ENCODE measurements around the gene MAS1. TPM values are rescaled to one million over a fixed set of nuclear protein-coding genes. Genes with fewer than 3 reads are reported as not detected.
"Not testable (repeated sequence)": the region's sequence is repeated elsewhere in the genome, so short reads cannot be mapped to it uniquely, and the experiment has no call there.

MAS1 gene
- polyA plus RNA-seq, 3 donors, result 0.01 to 0.04 (median 0.03) TPM

- DNase-seq, result no peak
These were observed 25.4 kb downstream of the MAS1 start for GRCh38 chr6:159916237-159916636.

DNA sequence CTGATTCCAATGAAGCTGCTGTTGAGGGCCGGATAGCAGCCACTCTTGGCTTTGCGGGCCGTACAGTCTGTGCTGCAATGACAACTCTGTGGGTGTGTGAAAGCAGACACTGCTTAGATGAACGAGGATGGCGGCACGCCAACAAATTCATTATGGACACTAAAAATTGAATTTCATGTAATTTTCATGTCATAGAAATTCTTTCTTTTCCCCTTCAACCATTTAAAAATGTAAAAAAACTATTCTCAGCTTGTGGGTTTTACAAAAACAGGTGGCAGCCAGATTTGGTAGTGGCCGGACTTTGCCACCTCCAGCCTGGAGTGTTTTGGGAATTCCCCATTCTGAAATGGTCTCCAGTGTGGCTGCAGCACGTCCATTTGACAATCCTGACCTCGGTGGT lies 26.0 kb downstream of the MAS1 start:
- no peak for DNase-seq

GRCh38 chr6:159919011-159919511 lies 28.3 kb downstream of the MAS1 start:
- no peak for DNase-seq

- DNase-seq, result no peak
These were observed 29.0 kb downstream of the MAS1 start for GRCh38 chr6:159919800-159920199.

- not testable (repeated sequence) for DNase-seq
These were observed 33.4 kb downstream of the MAS1 start for GRCh38 chr6:159924150-159924549.

GRCh38 chr6:159926542-159927203 lies 35.9 kb downstream of the MAS1 start:
- DNase-seq, result no peak

DNA sequence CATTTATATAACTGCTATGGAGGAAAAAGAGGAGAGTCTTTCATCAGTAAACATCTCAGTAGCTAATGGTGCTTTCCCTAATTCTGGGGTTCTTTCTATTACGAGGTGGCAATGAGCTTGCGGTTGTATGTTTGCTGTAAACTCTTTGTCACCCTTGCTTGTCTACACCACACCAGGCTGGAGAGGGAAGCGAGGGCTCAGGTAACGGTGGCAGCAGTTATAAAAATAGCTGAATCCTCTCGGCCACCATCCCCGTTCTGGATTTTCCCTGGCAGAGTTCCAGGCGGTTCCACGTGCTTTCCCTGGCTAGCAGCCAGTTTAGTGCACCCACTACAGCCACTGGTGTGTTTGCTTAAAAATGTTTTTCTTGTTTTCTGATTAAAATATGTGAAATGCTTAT lies 39.0 kb downstream of the MAS1 start:
- no peak for DNase-seq

GRCh38 chr6:159931112-159931511 lies 40.3 kb downstream of the MAS1 start:
- no peak for DNase-seq

- DNase-seq, result no peak
These were observed 41.1 kb downstream of the MAS1 start for GRCh38 chr6:159931846-159932245.

GRCh38 chr6:159933077-159933476 lies 42.3 kb downstream of the MAS1 start:
- DNase-seq, result no peak

- DNase-seq, result no peak
These were observed 43.4 kb downstream of the MAS1 start for GRCh38 chr6:159934181-159934580.

- no peak for DNase-seq
These were observed 44.3 kb downstream of the MAS1 start for GRCh38 chr6:159935065-159935464.

DNA sequence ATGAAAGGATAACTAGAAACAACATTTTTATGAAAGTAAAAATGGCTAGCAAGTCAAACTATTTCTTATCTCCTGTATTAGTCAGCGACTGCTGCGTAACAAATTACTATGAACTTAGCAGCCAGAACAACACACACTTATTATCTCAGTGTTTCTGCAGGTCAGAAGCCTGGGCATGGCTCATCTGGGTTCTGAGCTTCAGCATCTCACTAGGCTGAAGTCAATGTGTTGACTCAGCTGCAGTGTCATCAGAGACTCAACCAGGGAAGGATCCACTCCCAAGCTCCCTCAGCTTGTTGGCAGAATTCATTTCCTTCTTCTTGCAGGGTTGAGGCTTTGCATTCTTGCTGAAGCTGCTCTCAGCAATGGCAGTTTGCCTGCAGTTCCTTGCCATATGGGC lies 44.8 kb downstream of the MAS1 start:
- DNase-seq, result no peak

DNA sequence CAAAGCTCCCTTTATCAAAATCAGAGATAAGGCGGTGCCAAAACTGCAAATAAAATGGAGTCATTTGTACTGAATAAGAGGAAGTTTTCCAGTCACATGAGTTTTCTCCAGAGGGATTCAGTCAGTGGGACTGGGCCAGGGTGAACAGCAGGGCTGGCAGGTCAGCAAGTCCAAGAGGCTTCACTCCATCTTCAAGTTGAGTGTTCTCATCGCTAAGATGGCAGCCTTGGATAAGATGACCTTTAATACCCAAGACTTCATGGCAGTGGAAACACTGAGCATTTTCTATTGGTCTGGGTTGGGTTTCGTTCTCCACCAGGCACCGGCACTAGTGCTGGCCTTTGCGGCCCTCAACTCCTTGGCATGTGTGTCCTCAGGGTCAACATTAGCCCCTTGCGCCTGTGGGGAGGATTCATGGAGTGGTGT lies 48.8 kb downstream of the MAS1 start:
- DNase-seq, result no peak

Other genes starting within 250 kb of the MAS1 start
- 100 to 1,000 TPM; 100 to 131 (median 122) TPM for gene SOD2, start 197.7 kb upstream of the MAS1 start, polyA plus RNA-seq (ENCODE audit: insufficient read length in 3 of 3)
- gene WTAP, start 163.5 kb upstream of the MAS1 start, polyA plus RNA-seq (ENCODE audit: insufficient read length in 3 of 3), result 100 to 1,000 TPM; 118 to 128 (median 121) TPM
- 10 to 100 TPM; 53.1 to 55.7 (median 54.9) TPM for gene ACAT2, start 128.9 kb upstream of the MAS1 start, polyA plus RNA-seq (ENCODE audit: insufficient read length in 3 of 3)
- 100 to 1,000 TPM; 254 to 266 (median 258) TPM for gene TCP1, start 101.4 kb upstream of the MAS1 start, polyA plus RNA-seq (ENCODE audit: insufficient read length in 3 of 3)
- gene MRPL18, start 100.5 kb upstream of the MAS1 start, polyA plus RNA-seq (ENCODE audit: insufficient read length in 3 of 3), result 10 to 100 TPM; 59.9 to 71.8 (median 68.4) TPM
- gene PNLDC1, start 90.7 kb upstream of the MAS1 start, polyA plus RNA-seq (ENCODE audit: insufficient read length in 3 of 3), result under 1 TPM; 0.13 to 0.19 (median 0.18) TPM
- gene IGF2R, start 78.1 kb downstream of the MAS1 start, polyA plus RNA-seq (ENCODE audit: insufficient read length in 3 of 3), result 10 to 100 TPM; 56.4 to 71.1 (median 69.5) TPM
- gene SLC22A1, start 230.8 kb downstream of the MAS1 start, polyA plus RNA-seq (ENCODE audit: insufficient read length in 3 of 3), result 1 to 10 TPM in 2 of 3 donors, under 1 TPM in 1; 0.51 to 1.5 (median 1.4) TPM

Data from renal pelvis (tissue), 4 donors.